ENCODE results near the gene BCL2A1. TPM values are rescaled to one million over a fixed set of nuclear protein-coding genes. Genes with fewer than 3 reads are reported as not detected.

Gene BCL2A1
- total and polyA plus RNA-seq, 2 of the 4 experiments (the other 2 are of a cell fraction) = 2.3 to 4.5 TPM

DNA sequence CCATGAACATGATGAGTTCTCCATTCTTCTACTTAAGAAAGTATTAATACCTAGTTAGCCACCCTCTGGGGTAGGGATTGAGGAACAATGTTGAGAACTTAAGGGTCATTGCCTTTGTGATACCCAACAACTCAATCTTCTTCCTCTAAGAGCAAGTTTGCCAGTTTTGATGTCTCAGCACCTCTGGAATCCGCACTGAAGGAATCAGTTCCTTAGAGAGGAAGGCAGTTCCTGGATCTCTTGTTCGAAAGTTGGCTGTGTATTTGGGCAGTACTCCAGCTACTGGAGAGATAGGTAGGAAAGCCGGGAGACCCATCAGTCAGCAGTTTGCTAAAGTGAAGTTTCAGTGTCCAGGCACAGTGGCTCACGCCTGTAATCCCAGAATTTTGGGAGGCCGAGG, 38.5 kb downstream of the BCL2A1 start:
- TF ChIP-seq ELK1 (IDR thresholded peaks at IDR 0.05; ENCODE audit: borderline replicate concordance, low read depth, low read length) = no peak
- TF ChIP-seq RAD21 (IDR thresholded peaks at IDR 0.05; ENCODE audit: low read length) = no peak
- TF ChIP-seq RCOR1 (IDR thresholded peaks at IDR 0.05; ENCODE audit: insufficient replicate concordance, low read length) = no peak
- no peak for TF ChIP-seq NFE2L2 (IDR thresholded peaks at IDR 0.05; ENCODE audit: low read depth, low read length)
- TF ChIP-seq POLR2A (IDR thresholded peaks at IDR 0.05; ENCODE audit: low read depth, low read length) = no peak
- TF ChIP-seq USF2 (IDR thresholded peaks at IDR 0.05; ENCODE audit: low read depth, low read length) = no peak
- TF ChIP-seq FOS (IDR thresholded peaks at IDR 0.05; ENCODE audit: low read depth, low read length) = no peak
- no peak for TF ChIP-seq CTCF (conservative IDR thresholded peaks at IDR 0.05; ENCODE audit: low read depth, low read length)
- TF ChIP-seq CHD1 (IDR thresholded peaks at IDR 0.05; ENCODE audit: low read depth, low read length) = no peak
- no peak overlapping the region for H3K4ac ChIP-seq (ENCODE audit: low read depth, low read length)
- ChIA-PET CTCF (no interaction called here), POLR2A (ENCODE audit: unreplicated experiment) (no interaction called here)
- no TSS peak for BruUV-seq (replicated peaks)
- no peak overlapping the region for H4K5ac ChIP-seq (ENCODE audit: low read depth, low read length)
- H3K36me3 ChIP-seq (ENCODE audit: control insufficient read depth, insufficient read depth, low read length) = no peaks in the 10 kb centered on the region
- H4K8ac ChIP-seq (ENCODE audit: low read depth in 2 of 2, low read length in 2 of 2) = no peak overlapping the region
- H2AK5ac ChIP-seq (ENCODE audit: low read depth, low read length) = no peak overlapping the region
- H3K18ac ChIP-seq (ENCODE audit: low read depth, low read length) = no peak overlapping the region
- H2BK20ac ChIP-seq (ENCODE audit: low read depth, low read length) = no peak overlapping the region
- no peaks in the 10 kb centered on the region for H3K4me1 ChIP-seq (ENCODE audit: control insufficient read depth, insufficient read depth, low read length)
- intact Hi-C loops (cut with micrococcal nuclease) = no loop called here
- H3K9me3 ChIP-seq (ENCODE audit: control insufficient read depth, insufficient read depth, low read length) = no peaks in the 10 kb centered on the region
- dilution Hi-C loops (cut with HindIII; ENCODE audit: low sequenced_read_pairs, unreplicated experiment) = no loop called here
- in situ Hi-C loops (cut with MboI; ENCODE audit: low sequenced_read_pairs) = no loop called here
- WGBS, 2 experiments (ENCODE audit: extremely low coverage in 2 of 2, insufficient read length in 1 of 2) = no CpG with 5 or more reads among the region's 5 CpGs
- no peak overlapping the region for H2BK15ac ChIP-seq (ENCODE audit: low read depth, low read length)
- no peaks in the 10 kb centered on the region for H4K20me1 ChIP-seq (ENCODE audit: insufficient read depth, low read length)
- H3K14ac ChIP-seq (replicated peaks; ENCODE audit: low read depth, low read length) = no peak overlapping the region
- H2BK5ac ChIP-seq (ENCODE audit: low read depth, low read length, poor library complexity, severe bottlenecking) = no peak overlapping the region
- no peak overlapping the region for H3K4me2 ChIP-seq (ENCODE audit: low read depth, low read length)
- H3K23ac ChIP-seq (ENCODE audit: low read depth, low read length) = no peak overlapping the region
- H3K4me3 ChIP-seq (ENCODE audit: insufficient read depth, low read depth, low read length) = no peak overlapping the region
- no peak overlapping the region for H2AK9ac ChIP-seq (replicated peaks; ENCODE audit: low read depth, low read length, poor library complexity)
- no peak overlapping the region for H4K91ac ChIP-seq (ENCODE audit: insufficient read depth, low read depth, low read length)
- ATAC-seq (ENCODE audit: low read depth) = no peak
- H3K27me3 ChIP-seq (ENCODE audit: control insufficient read depth, insufficient read depth, low read length) = peaks cover 2% of the 10 kb centered on the region; the same call in 1 of the 2 replicates
- no peak overlapping the region for H3K27ac ChIP-seq (ENCODE audit: insufficient read depth, low read length)
- no peak for DNase-seq
- no peaks in the 10 kb centered on the region for H3K9me1 ChIP-seq (ENCODE audit: insufficient read depth, low read length)
- H3K79me1 ChIP-seq (ENCODE audit: low read depth in 1 of 2, low read length in 2 of 2) = no peaks in the 10 kb centered on the region
- H2BK120ac ChIP-seq (ENCODE audit: low read depth, low read length) = no peak overlapping the region
- no peak overlapping the region for H3K9ac ChIP-seq (ENCODE audit: low read depth, low read length)
- H2AFZ ChIP-seq (replicated peaks; ENCODE audit: low read length, poor library complexity) = no peak overlapping the region
- H3K56ac ChIP-seq (ENCODE audit: extremely low read depth, insufficient read depth, low read length) = no peak overlapping the region

All from IMR-90 (cell line).